ENCODE results near the gene RPL18A. TPM values are rescaled to one million over a fixed set of nuclear protein-coding genes. Genes with fewer than 3 reads are reported as not detected.
A peak's percentile ranks its signal among the peaks of the same experiment; 100 is the strongest.

The RPL18A gene
- total and polyA plus RNA-seq, 10 of the 15 experiments (the other 5 are each of a cell fraction or from before 2014, with no cell fraction given), result 1,181 to 3,774 (median 2,300) TPM

DNA sequence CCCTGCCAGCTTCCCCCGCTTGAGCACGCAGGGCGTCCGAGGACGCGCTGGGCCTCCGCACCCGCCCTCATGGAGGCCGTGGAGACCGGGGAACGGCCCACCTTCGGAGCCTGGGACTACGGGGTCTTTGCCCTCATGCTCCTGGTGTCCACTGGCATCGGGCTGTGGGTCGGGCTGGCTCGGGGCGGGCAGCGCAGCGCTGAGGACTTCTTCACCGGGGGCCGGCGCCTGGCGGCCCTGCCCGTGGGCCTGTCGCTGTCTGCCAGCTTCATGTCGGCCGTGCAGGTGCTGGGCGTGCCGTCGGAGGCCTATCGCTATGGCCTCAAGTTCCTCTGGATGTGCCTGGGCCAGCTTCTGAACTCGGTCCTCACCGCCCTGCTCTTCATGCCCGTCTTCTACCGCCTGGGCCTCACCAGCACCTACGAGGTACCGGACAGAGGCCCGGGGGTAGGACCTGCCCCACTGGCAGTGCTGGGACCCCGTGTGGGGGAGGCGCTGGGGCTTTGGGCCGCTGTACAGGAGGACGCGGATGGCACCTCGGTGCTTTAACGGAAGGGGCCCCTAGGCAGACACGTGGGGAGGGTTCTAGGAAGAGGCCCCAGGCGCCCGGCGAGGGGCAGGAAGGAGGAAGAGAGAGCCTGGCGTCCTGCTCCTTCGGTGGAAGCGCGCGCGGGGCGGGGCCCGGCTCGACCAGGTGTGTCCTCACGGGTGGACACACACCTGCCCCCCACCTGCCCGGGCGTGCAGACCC lies 12.7 kb downstream of the RPL18A start:
- H3K36me3 ChIP-seq (ENCODE audit: control insufficient read depth in 2 of 2, insufficient read depth in 2 of 2, low read length in 1 of 2), result no peaks in the 10 kb centered on the region
- SMC1A ChIA-PET (ENCODE audit: uncharacterized antibody, unreplicated experiment), result interaction anchor here (1.3 kb wide), 1 partner anchor 66 kb away, joined by 5 read pairs; no protein-coding TSS in a partner anchor
- H3K4me2 ChIP-seq (ENCODE audit: control insufficient read depth, insufficient read depth), result no peak overlapping the region
- no peaks in the 10 kb centered on the region for H4K20me1 ChIP-seq (ENCODE audit: control insufficient read depth, insufficient read depth)
- RAD21 ChIA-PET (ENCODE audit: unreplicated experiment), result interaction anchor here (1.5 to 3.0 kb wide), 2 partner anchors 60 to 123 kb away, joined by 4 to 33 read pairs; partner anchors contain the start of gene CCDC124
- H3K79me2 ChIP-seq (ENCODE audit: control insufficient read depth, insufficient read depth, low read length), result no peaks in the 10 kb centered on the region
- POLR2A ChIA-PET, result interaction anchor here (0.6 kb wide), 1 partner anchor 59 kb away, joined by 4 read pairs; no protein-coding TSS in a partner anchor
- in situ Hi-C loops (cut with MboI) (no loop called here), intact Hi-C loops (cut with micrococcal nuclease; ENCODE audit: unreplicated experiment) (loop anchor here (5.0 kb wide), 1 partner anchor 125 kb away; no protein-coding TSS in a partner anchor)
- WGBS (ENCODE audit: insufficient coverage, insufficient replicate concordance, low lambda C conversion rate, missing lambda C conversion rate), result 20% methylated on average over 61 of the region's 61 CpGs
- CTCF ChIA-PET, result interaction anchor here (1.2 to 3.0 kb wide), 2 partner anchors 60 to 66 kb away, joined by 5 to 36 read pairs; partner anchors contain the start of gene CCDC124
- peaks cover 3 to 4% of the 10 kb centered on the region in 2 experiments; a peak in 3 of 4 replicates for H3K27me3 ChIP-seq (replicated peaks in 1 of 2; ENCODE audit: control insufficient read depth in 2 of 2, insufficient read depth in 2 of 2, low read length in 1 of 2)
- DNase-seq (ENCODE audit: low read depth, low spot score), result no peak
- no peak; the same call in 1 of the 3 replicates for ATAC-seq
- no peak for FAIRE-seq
- peak overlapping the region; percentile 34 for H2AFZ ChIP-seq (ENCODE audit: control insufficient read depth, low read depth, low read length)
- no peak overlapping the region for H3K9ac ChIP-seq (ENCODE audit: control insufficient read depth, insufficient read depth, low read length)
- no TSS peak for BruUV-seq (replicated peaks)
- no peak overlapping the region for H3K4me3 ChIP-seq
- H3K27ac ChIP-seq (ENCODE audit: control insufficient read depth, insufficient read depth), result no peak overlapping the region
- peaks cover 3% of the 10 kb centered on the region; the same call in 1 of the 2 replicates for H3K4me1 ChIP-seq (ENCODE audit: control insufficient read depth, insufficient read depth, low read length)
- H3K9me3 ChIP-seq (replicated peaks; ENCODE audit: control insufficient read depth, insufficient read depth, low read length), result no peaks in the 10 kb centered on the region
- TF ChIP-seq BHLHE40 (IDR thresholded peaks at IDR 0.05; ENCODE audit: borderline replicate concordance in 1 of 2, low read depth in 2 of 2, low read length in 1 of 2) (no peak), DPF2 (IDR thresholded peaks at IDR 0.05) (no peak), SIN3A (IDR thresholded peaks at IDR 0.05; ENCODE audit: low read depth, low read length) (no peak), RB1 (IDR thresholded peaks at IDR 0.05; ENCODE audit: borderline replicate concordance) (no peak), NFYB (IDR thresholded peaks at IDR 0.05; ENCODE audit: insufficient read depth, low read depth, low read length) (no peak), LARP7 (IDR thresholded peaks at IDR 0.05) (no peak), ZBTB33 (IDR thresholded peaks at IDR 0.05) (no peak), KDM1A (IDR thresholded peaks at IDR 0.05; ENCODE audit: borderline replicate concordance) (no peak), FOS (IDR thresholded peaks at IDR 0.05; ENCODE audit: borderline replicate concordance, extremely low read depth, insufficient read length) (no peak), JUNB (IDR thresholded peaks at IDR 0.05) (no peak)
